Hepatocyte (in vitro differentiated cells): ENCODE data around the gene GTSE1. TPM values are rescaled to one million over a fixed set of nuclear protein-coding genes. Genes with fewer than 3 reads are reported as not detected.
A peak's percentile ranks its signal among the peaks of the same experiment; 100 is the strongest.

Source experiments
- DNase-seq: peaks from one replicate; pipeline ENCODE4 v3.0.0-alpha.2; 2016; ENCODE audit warnings: low spot score
- H2AFZ ChIP-seq: fragments of 200-600 bp; sonication (generic); 2 replicates; pipeline ENCODE4 v1.6.0; 2016; ENCODE audit warnings: antibody characterized with exemption, mild to moderate bottlenecking
- H3K27ac ChIP-seq: fragments of 200-600 bp; sonication (generic); 2 replicates; pipeline ENCODE4 v1.5.1; 2016; ENCODE audit warnings: mild to moderate bottlenecking
- H3K27me3 ChIP-seq: fragments of 200-600 bp; sonication (generic); 2 replicates; pipeline ENCODE4 v1.6.1; 2016
- H3K36me3 ChIP-seq: fragments of 200-600 bp; sonication (generic); replicated peaks from 2 replicates; pipeline ENCODE4 v1.5.1; 2016; ENCODE audit warnings: low read depth; ENCODE audit not compliant: insufficient read depth
- H3K4me1 ChIP-seq: fragments of 200-600 bp; sonication (generic); 2 replicates; pipeline ENCODE4 v1.5.1; 2016; ENCODE audit warnings: mild to moderate bottlenecking, moderate library complexity; ENCODE audit not compliant: insufficient read depth
- H3K4me2 ChIP-seq: fragments of 200-600 bp; sonication (generic); 2 replicates; pipeline ENCODE4 v1.6.0; 2016
- H3K4me3 ChIP-seq: fragments of 200-600 bp; sonication (generic); 2 replicates; pipeline ENCODE4 v1.5.1; 2016; ENCODE audit warnings: mild to moderate bottlenecking
- H3K79me2 ChIP-seq: fragments of 200-600 bp; sonication (generic); 2 replicates; pipeline ENCODE4 v1.6.0; 2017; ENCODE audit warnings: mild to moderate bottlenecking
- H3K9me2 ChIP-seq: fragments of 200-600 bp; sonication (generic); replicated peaks from 2 replicates; pipeline ENCODE4 v1.6.0; 2017; ENCODE audit warnings: mild to moderate bottlenecking; ENCODE audit not compliant: insufficient read depth
- H3K9me3 ChIP-seq: fragments of 200-600 bp; sonication (generic); 2 replicates; pipeline ENCODE4 v1.5.1; 2016; ENCODE audit warnings: low read depth, mild to moderate bottlenecking
- H4K20me1 ChIP-seq: fragments of 200-600 bp; sonication (generic); 2 replicates; pipeline ENCODE4 v1.6.0; 2016; ENCODE audit warnings: mild to moderate bottlenecking; ENCODE audit not compliant: insufficient read depth, poor library complexity, severe bottlenecking
- EZH2 ChIP-seq: fragments of 200-600 bp; sonication (generic); IDR thresholded peaks from 2 replicates; pipeline ENCODE4 v1.6.1; 2016; ENCODE audit warnings: antibody characterized with exemption, mild to moderate bottlenecking, borderline replicate concordance
- EZH2phosphoT487 ChIP-seq: fragments of 200-600 bp; sonication (generic); IDR thresholded peaks from one replicate; pipeline ENCODE4 v1.6.1; 2018; ENCODE audit warnings: antibody characterized with exemption, mild to moderate bottlenecking, low read depth, moderate library complexity; ENCODE audit not compliant: unreplicated experiment, severe bottlenecking
- WGBS: methylation state at CpG from one replicate; pipeline ENCODE4 v1.1.6; 2016; ENCODE audit warnings: low lambda C conversion rate; ENCODE audit errors: missing lambda C conversion rate; 5-methylcytosine and 5-hydroxymethylcytosine counted together
- polyA plus RNA-seq: library from polyadenylated mRNA; unstranded; fragments of >200 nt; fragmentation: Nextera tagmentation; extraction: Ambion mirVana; gene quantifications from 2 replicates; pipeline ENCODE4 v1.2.1, GENCODE V29; 2016
- total RNA-seq: library from RNA; depleted of rRNA; stranded (reverse); fragments of >200 nt; gene quantifications from 2 replicates; pipeline ENCODE4 v1.2.3, GENCODE V29; 2014
- TF ChIP-seq, protein P1 (sequence below): fragments of 200-600 bp; sonication (generic); IDR thresholded peaks from 2 replicates; pipeline ENCODE4 v1.5.1; 2016; ENCODE audit warnings: antibody characterized with exemption, mild to moderate bottlenecking; ENCODE audit not compliant: poor library complexity

GTSE1 gene
- total and polyA plus RNA-seq, 2 experiments from 2014 or later, result 4.1 to 4.4 TPM

DNA sequence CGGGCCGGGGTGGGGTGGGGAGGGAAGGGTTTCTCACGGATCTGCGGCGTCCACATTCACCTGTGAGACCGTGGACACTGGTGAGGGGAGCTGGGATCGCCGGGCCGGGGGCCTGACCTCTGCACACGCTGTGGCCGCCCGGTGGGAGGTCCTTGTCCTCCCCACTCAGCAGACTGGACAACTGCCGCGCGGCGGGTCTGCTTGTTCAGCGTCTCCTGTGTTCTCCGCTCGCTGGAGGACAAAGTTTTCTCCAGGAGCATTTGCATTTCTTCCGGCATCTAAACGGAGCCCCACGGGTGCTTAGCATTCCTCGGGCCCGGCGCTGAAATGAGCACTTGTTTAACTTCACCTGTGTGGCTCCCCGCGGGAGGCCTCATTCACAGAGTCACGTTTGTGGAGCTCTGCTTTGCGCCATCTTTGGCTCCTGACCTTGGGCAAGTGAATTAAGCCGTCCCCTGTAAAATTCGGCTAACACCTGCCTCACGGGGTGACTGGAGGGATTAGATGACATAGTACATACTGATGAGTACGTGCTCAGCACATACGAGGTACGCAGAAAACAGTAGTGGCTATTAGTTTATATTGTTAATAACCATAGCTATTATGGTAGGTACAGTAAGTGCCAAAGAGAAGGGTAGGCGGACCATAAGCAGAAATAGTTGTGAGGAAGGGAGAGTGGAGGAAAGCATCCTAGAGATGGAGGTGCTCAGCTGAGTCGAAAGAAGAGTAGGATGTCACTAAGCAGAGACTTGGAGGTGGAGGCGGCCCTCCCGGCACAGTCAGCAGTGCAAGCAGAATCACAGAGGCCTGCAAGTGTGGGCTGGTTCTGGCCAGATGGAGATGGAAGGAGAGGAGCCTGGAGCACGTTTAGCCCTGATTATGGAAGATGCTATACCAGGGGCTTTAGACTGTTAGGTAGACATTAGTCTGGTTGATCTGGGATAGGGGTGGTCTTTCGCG is 39.7 kb downstream of the GTSE1 start:
- Histone ChIP-seq H3K4me1 (peaks cover 8% of the 10 kb centered on the region), H3K4me2 (peak overlapping the region; percentile 86), H2AFZ (peak overlapping the region; percentile 92), H3K9me3 (no peaks in the 10 kb centered on the region), H3K27ac (peak overlapping the region; percentile 99), H3K4me3 (peak overlapping the region; percentile 51), H3K9me2 (no peaks in the 10 kb centered on the region), H3K27me3 (no peaks in the 10 kb centered on the region), H4K20me1 (peaks cover 6% of the 10 kb centered on the region), H3K36me3 (no peaks in the 10 kb centered on the region), H3K79me2 (peaks cover 46% of the 10 kb centered on the region)
- DNase-seq, result peak; percentile 45
- TF ChIP-seq EZH2phosphoT487 (no peak), EZH2 (no peak)
- TF ChIP-seq, protein P1, sequence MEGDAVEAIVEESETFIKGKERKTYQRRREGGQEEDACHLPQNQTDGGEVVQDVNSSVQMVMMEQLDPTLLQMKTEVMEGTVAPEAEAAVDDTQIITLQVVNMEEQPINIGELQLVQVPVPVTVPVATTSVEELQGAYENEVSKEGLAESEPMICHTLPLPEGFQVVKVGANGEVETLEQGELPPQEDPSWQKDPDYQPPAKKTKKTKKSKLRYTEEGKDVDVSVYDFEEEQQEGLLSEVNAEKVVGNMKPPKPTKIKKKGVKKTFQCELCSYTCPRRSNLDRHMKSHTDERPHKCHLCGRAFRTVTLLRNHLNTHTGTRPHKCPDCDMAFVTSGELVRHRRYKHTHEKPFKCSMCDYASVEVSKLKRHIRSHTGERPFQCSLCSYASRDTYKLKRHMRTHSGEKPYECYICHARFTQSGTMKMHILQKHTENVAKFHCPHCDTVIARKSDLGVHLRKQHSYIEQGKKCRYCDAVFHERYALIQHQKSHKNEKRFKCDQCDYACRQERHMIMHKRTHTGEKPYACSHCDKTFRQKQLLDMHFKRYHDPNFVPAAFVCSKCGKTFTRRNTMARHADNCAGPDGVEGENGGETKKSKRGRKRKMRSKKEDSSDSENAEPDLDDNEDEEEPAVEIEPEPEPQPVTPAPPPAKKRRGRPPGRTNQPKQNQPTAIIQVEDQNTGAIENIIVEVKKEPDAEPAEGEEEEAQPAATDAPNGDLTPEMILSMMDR, result no peak
- WGBS, result 12% methylated on average over 42 of the region's 42 CpGs

- H3K79me2 ChIP-seq, result peaks cover 46% of the 10 kb centered on the region
- H4K20me1 ChIP-seq, result peaks cover 6% of the 10 kb centered on the region
- H3K27me3 ChIP-seq, result no peaks in the 10 kb centered on the region
- H3K4me2 ChIP-seq, result no peak overlapping the region
- peaks cover 8% of the 10 kb centered on the region for H3K4me1 ChIP-seq
- no peak overlapping the region for H2AFZ ChIP-seq
- 90% methylated on average over 9 of the region's 9 CpGs for WGBS
- H3K9me2 ChIP-seq, result no peaks in the 10 kb centered on the region
- no peaks in the 10 kb centered on the region for H3K9me3 ChIP-seq
- no peak overlapping the region for H3K4me3 ChIP-seq
- TF ChIP-seq EZH2phosphoT487 (no peak), EZH2 (no peak)
- TF ChIP-seq, protein P1, result no peak
- DNase-seq, result no peak
- no peak overlapping the region for H3K27ac ChIP-seq
- no peaks in the 10 kb centered on the region for H3K36me3 ChIP-seq
Observed at GRCh38 chr22:46337870-46338269, 41.2 kb downstream of the GTSE1 start.

- H3K9me2 ChIP-seq, result no peaks in the 10 kb centered on the region
- WGBS, result 98% methylated on average over 8 of the region's 8 CpGs
- peaks cover 46% of the 10 kb centered on the region for H3K79me2 ChIP-seq
- TF ChIP-seq, protein P1, result no peak
- TF ChIP-seq EZH2 (no peak), EZH2phosphoT487 (no peak)
- H4K20me1 ChIP-seq, result peaks cover 6% of the 10 kb centered on the region
- H3K27ac ChIP-seq, result no peak overlapping the region
- peaks cover 8% of the 10 kb centered on the region for H3K4me1 ChIP-seq
- H3K36me3 ChIP-seq, result no peaks in the 10 kb centered on the region
- no peaks in the 10 kb centered on the region for H3K27me3 ChIP-seq
- no peak overlapping the region for H3K4me3 ChIP-seq
- H2AFZ ChIP-seq, result no peak overlapping the region
- H3K4me2 ChIP-seq, result no peak overlapping the region
- H3K9me3 ChIP-seq, result no peaks in the 10 kb centered on the region
- DNase-seq, result no peak
Observed at GRCh38 chr22:46338636-46339035, 42.0 kb downstream of the GTSE1 start.
